ENCODE data around the gene GAS7.

The GAS7 gene

GRCh38 chr17:10172778-10173177 lies 25.6 kb downstream of the GAS7 start:
- no peak for DNase-seq (ENCODE audit: low read depth in 1 of 2, low spot score in 1 of 2)
- H3K4me3 ChIP-seq (replicated peaks; ENCODE audit: insufficient read depth, low read length): no peak overlapping the region
- TF ChIP-seq SPI1 (IDR thresholded peaks at IDR 0.05; ENCODE audit: borderline replicate concordance, low read depth) (no peak), REST (IDR thresholded peaks at IDR 0.05; ENCODE audit: insufficient replicate concordance, low read depth) (no peak), CTCF (IDR thresholded peaks at IDR 0.05; ENCODE audit: insufficient read depth, low read length) (no peak), GABPA (IDR thresholded peaks at IDR 0.05; ENCODE audit: low read depth) (no peak), POLR2AphosphoS5 (IDR thresholded peaks at IDR 0.05; ENCODE audit: low read depth) (no peak)
- peak overlapping the region; percentile 57 for H3K27ac ChIP-seq (replicated peaks)
- no peaks in the 10 kb centered on the region for H3K27me3 ChIP-seq (ENCODE audit: insufficient read depth, poor library complexity, severe bottlenecking)

- DNase-seq (ENCODE audit: low read depth in 1 of 2, low spot score in 1 of 2): peak; percentile 24 to 61
- TF ChIP-seq GABPA (IDR thresholded peaks at IDR 0.05; ENCODE audit: low read depth) (no peak), POLR2AphosphoS5 (IDR thresholded peaks at IDR 0.05; ENCODE audit: low read depth) (no peak), CTCF (IDR thresholded peaks at IDR 0.05; ENCODE audit: insufficient read depth, low read length) (no peak), SPI1 (IDR thresholded peaks at IDR 0.05; ENCODE audit: borderline replicate concordance, low read depth) (no peak; the same call in 1 of the 2 replicates), REST (IDR thresholded peaks at IDR 0.05; ENCODE audit: insufficient replicate concordance, low read depth) (no peak)
Measured at GRCh38 chr17:10172241-10172741, 26.1 kb downstream of the GAS7 start.

GRCh38 chr17:10171581-10171981 lies 26.8 kb downstream of the GAS7 start:
- no peak for TF ChIP-seq SPI1 (IDR thresholded peaks at IDR 0.05; ENCODE audit: borderline replicate concordance, low read depth)
- TF ChIP-seq GABPA (IDR thresholded peaks at IDR 0.05; ENCODE audit: low read depth): no peak
- TF ChIP-seq CTCF (IDR thresholded peaks at IDR 0.05; ENCODE audit: insufficient read depth, low read length): no peak
- no peak for TF ChIP-seq REST (IDR thresholded peaks at IDR 0.05; ENCODE audit: insufficient replicate concordance, low read depth)
- TF ChIP-seq POLR2AphosphoS5 (IDR thresholded peaks at IDR 0.05; ENCODE audit: low read depth): no peak
- no peak for DNase-seq (ENCODE audit: low read depth in 1 of 2, low spot score in 1 of 2)
- H3K27ac ChIP-seq (replicated peaks): no peak overlapping the region
- H3K4me3 ChIP-seq (replicated peaks; ENCODE audit: insufficient read depth, low read length): no peak overlapping the region
- no peaks in the 10 kb centered on the region for H3K27me3 ChIP-seq (ENCODE audit: insufficient read depth, poor library complexity, severe bottlenecking)

More at GRCh38 chr17:10172241-10172741, 26.1 kb downstream of the GAS7 start:
- Histone ChIP-seq H3K4me3 (replicated peaks; ENCODE audit: insufficient read depth, low read length) (no peak overlapping the region), H3K27ac (replicated peaks) (peak overlapping the region; percentile 57), H3K27me3 (ENCODE audit: insufficient read depth, poor library complexity, severe bottlenecking) (no peaks in the 10 kb centered on the region)
